Mammary epithelial cell (primary cell): Measurements from ENCODE around the gene RPH3AL.

Experiments used
- CTCF ChIP-seq, 2 donors: IDR thresholded peaks in 1 of 2; conservative IDR thresholded peaks in 1 of 2; 2 replicates each; pipeline ENCODE4 v1.5.1; 2011 to 2012; ENCODE audit warnings: inconsistent platforms in 2 of 2, low read length in 2 of 2, mild to moderate bottlenecking in 2 of 2, control low read depth in 1 of 2, low read depth in 1 of 2; ENCODE audit not compliant: insufficient read depth in 1 of 2; ENCODE audit errors: extremely low read depth in 1 of 2
- EZH2 ChIP-seq: IDR thresholded peaks from 2 replicates; pipeline ENCODE4 v1.6.1; 2012; ENCODE audit warnings: low read length, inconsistent platforms, borderline replicate concordance

GRCh38 chr17:351449-351738 lies 1.2 kb downstream of the RPH3AL start:
- TF ChIP-seq CTCF (conservative IDR thresholded peaks at IDR 0.05 in 1 of 2, IDR thresholded peaks at IDR 0.05 in 1 of 2; ENCODE audit: extremely low read depth in 1 of 2, insufficient read depth in 1 of 2, low read depth in 1 of 2, low read length in 2 of 2), result no peak
- no peak for TF ChIP-seq EZH2
